ENCODE data around the gene ZNF385C.

The ZNF385C gene

DNA sequence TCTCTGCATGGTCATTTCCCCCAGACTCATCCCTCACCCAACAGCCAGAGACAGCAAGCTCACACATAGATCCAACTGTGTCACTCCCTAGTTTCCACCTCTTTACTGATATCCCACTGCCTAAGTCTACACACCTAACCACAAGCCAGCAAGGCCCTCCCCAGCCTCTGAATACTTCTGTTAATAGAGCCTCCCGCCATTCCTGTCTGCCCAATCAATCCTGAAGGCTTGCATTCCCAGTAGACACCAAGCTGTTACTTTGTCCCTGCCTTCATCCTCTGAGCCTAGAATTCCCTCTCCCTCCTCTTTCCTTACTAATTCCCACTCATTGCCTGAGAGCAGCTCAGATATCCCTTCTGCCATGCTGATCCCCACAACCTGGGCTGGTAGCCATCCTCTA is 52.6 kb downstream of the ZNF385C start:
- no peak for DNase-seq (ENCODE audit: low spot score)
- TF ChIP-seq, protein P1, sequence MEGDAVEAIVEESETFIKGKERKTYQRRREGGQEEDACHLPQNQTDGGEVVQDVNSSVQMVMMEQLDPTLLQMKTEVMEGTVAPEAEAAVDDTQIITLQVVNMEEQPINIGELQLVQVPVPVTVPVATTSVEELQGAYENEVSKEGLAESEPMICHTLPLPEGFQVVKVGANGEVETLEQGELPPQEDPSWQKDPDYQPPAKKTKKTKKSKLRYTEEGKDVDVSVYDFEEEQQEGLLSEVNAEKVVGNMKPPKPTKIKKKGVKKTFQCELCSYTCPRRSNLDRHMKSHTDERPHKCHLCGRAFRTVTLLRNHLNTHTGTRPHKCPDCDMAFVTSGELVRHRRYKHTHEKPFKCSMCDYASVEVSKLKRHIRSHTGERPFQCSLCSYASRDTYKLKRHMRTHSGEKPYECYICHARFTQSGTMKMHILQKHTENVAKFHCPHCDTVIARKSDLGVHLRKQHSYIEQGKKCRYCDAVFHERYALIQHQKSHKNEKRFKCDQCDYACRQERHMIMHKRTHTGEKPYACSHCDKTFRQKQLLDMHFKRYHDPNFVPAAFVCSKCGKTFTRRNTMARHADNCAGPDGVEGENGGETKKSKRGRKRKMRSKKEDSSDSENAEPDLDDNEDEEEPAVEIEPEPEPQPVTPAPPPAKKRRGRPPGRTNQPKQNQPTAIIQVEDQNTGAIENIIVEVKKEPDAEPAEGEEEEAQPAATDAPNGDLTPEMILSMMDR (IDR thresholded peaks at IDR 0.05; ENCODE audit: extremely low read depth, insufficient read depth, missing control alignments) = no peak
- in situ Hi-C loops (cut with MboI; ENCODE audit: low pct_unique_long_range_greater_than_20kb, low sequenced_read_pairs, unreplicated experiment) = no loop called here

- no peak for DNase-seq (ENCODE audit: low spot score)
- in situ Hi-C loops (cut with MboI; ENCODE audit: low pct_unique_long_range_greater_than_20kb, low sequenced_read_pairs, unreplicated experiment) = no loop called here
- TF ChIP-seq, protein P1 (IDR thresholded peaks at IDR 0.05; ENCODE audit: extremely low read depth, insufficient read depth, missing control alignments) = no peak
These were observed 55.5 kb downstream of the ZNF385C start for GRCh38 chr17:42042598-42043319.

GRCh38 chr17:42041619-42042018 is 56.7 kb downstream of the ZNF385C start:
- in situ Hi-C loops (cut with MboI; ENCODE audit: low pct_unique_long_range_greater_than_20kb, low sequenced_read_pairs, unreplicated experiment) = no loop called here
- no peak for DNase-seq (ENCODE audit: low spot score)
- TF ChIP-seq, protein P1 (IDR thresholded peaks at IDR 0.05; ENCODE audit: extremely low read depth, insufficient read depth, missing control alignments) = no peak

GRCh38 chr17:42040818-42041217 is 57.5 kb downstream of the ZNF385C start:
- in situ Hi-C loops (cut with MboI; ENCODE audit: low pct_unique_long_range_greater_than_20kb, low sequenced_read_pairs, unreplicated experiment) = no loop called here
- TF ChIP-seq, protein P1 (IDR thresholded peaks at IDR 0.05; ENCODE audit: extremely low read depth, insufficient read depth, missing control alignments) = no peak
- no peak for DNase-seq (ENCODE audit: low spot score)

- in situ Hi-C loops (cut with MboI; ENCODE audit: low pct_unique_long_range_greater_than_20kb, low sequenced_read_pairs, unreplicated experiment) = no loop called here
- no peak for DNase-seq (ENCODE audit: low spot score)
- TF ChIP-seq, protein P1 (IDR thresholded peaks at IDR 0.05; ENCODE audit: extremely low read depth, insufficient read depth, missing control alignments) = no peak
These were observed 58.2 kb downstream of the ZNF385C start for GRCh38 chr17:42039794-42040763.

DNA sequence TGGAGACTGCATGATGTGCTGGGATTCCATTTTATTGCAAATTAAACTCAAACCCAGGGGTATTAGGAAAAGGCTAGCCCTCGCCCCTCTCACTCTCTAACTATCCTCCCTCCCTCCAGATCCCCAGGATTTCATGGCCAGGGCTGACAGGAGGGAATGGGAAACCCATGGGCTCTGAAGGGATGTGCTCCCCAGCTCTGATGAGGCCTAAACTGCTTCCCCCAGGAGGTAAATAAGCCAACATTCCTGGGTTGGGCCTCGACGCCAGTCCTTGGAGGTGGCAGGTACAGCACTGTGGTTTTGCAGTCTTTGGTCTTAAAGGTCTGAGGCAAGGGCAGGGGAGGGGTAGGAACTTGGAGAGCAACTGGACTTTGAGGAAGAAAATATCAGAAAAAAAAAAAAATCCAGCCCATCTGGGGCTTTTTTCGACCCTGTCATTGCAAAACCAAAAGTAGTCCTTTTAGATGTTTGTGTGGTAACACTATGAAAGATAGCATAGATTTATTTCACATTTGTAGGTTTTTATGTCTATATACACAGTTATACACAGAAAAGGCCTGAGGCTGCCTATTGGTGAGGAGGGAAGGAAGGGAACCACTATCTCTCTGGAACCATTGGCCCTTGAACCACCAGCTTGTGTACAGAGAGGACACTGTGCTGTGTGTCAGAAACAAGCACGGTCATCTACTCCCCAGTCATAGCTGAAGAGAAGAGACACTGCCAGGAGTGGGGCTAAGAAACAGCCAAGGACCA is 59.9 kb downstream of the ZNF385C start:
- peak; percentile 81 for DNase-seq (ENCODE audit: low spot score)
- in situ Hi-C loops (cut with MboI; ENCODE audit: low pct_unique_long_range_greater_than_20kb, low sequenced_read_pairs, unreplicated experiment) = no loop called here
- TF ChIP-seq, protein P1 (IDR thresholded peaks at IDR 0.05; ENCODE audit: extremely low read depth, insufficient read depth, missing control alignments) = no peak

Measured in GM13977 (cell line).